Measurements from ENCODE around the gene TCHH.

TCHH gene

DNA sequence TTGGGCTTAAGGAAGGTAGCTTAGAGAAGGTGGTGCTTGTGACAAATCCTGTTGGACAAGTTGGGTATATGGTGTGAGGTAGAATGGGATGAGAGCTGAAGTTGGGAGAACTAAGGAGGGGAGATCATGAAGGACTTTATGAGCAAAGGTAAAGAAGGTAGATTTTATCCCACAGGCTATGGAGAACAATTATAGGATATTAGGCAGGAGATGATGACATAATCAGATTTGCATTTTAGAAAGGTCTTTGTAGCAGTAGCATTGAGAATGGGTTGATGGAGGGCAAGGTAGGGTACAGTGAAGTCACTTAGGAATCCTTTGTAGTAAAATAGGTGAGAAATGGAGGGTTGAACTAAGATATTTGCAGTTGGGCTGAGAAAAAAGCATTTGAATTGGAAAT, 14.9 kb upstream of the TCHH start:
- TF ChIP-seq, protein P1, sequence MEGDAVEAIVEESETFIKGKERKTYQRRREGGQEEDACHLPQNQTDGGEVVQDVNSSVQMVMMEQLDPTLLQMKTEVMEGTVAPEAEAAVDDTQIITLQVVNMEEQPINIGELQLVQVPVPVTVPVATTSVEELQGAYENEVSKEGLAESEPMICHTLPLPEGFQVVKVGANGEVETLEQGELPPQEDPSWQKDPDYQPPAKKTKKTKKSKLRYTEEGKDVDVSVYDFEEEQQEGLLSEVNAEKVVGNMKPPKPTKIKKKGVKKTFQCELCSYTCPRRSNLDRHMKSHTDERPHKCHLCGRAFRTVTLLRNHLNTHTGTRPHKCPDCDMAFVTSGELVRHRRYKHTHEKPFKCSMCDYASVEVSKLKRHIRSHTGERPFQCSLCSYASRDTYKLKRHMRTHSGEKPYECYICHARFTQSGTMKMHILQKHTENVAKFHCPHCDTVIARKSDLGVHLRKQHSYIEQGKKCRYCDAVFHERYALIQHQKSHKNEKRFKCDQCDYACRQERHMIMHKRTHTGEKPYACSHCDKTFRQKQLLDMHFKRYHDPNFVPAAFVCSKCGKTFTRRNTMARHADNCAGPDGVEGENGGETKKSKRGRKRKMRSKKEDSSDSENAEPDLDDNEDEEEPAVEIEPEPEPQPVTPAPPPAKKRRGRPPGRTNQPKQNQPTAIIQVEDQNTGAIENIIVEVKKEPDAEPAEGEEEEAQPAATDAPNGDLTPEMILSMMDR (IDR thresholded peaks at IDR 0.05; ENCODE audit: borderline replicate concordance, insufficient read depth, low read depth, low read length), result no peak
- no peak overlapping the region for H3K4me3 ChIP-seq (ENCODE audit: low read depth, low read length)

DNA sequence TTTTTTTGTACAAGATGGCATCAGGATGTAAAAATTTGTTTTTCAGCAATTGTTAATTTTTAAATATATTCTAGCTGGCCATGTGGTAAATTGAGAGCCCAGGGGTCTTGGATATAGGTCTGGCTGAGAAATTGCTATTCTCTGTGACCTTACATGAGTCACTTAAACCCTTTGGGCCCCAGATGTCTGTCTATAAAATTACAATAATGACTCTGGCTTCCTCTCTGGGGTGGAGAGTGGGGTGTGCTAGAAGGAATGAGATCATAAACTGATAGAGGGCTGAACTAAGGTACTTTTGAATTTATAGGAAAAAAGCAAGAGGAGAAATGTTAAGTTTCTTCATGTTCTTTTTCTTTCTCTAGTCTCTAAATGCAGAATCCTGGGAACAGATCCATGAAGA, 12.4 kb upstream of the TCHH start:
- TF ChIP-seq, protein P1 (IDR thresholded peaks at IDR 0.05; ENCODE audit: borderline replicate concordance, insufficient read depth, low read depth, low read length), result no peak
- H3K4me3 ChIP-seq (ENCODE audit: low read depth, low read length), result no peak overlapping the region

GRCh38 chr1:152125834-152126443, 10.7 kb upstream of the TCHH start:
- no peak overlapping the region for H3K4me3 ChIP-seq (ENCODE audit: low read depth, low read length)
- TF ChIP-seq, protein P1 (IDR thresholded peaks at IDR 0.05; ENCODE audit: borderline replicate concordance, insufficient read depth, low read depth, low read length), result no peak

GRCh38 chr1:152118915-152119314, 3.7 kb upstream of the TCHH start:
- H3K4me3 ChIP-seq (ENCODE audit: low read depth, low read length), result no peak overlapping the region
- TF ChIP-seq, protein P1 (IDR thresholded peaks at IDR 0.05; ENCODE audit: borderline replicate concordance, insufficient read depth, low read depth, low read length), result no peak

DNA sequence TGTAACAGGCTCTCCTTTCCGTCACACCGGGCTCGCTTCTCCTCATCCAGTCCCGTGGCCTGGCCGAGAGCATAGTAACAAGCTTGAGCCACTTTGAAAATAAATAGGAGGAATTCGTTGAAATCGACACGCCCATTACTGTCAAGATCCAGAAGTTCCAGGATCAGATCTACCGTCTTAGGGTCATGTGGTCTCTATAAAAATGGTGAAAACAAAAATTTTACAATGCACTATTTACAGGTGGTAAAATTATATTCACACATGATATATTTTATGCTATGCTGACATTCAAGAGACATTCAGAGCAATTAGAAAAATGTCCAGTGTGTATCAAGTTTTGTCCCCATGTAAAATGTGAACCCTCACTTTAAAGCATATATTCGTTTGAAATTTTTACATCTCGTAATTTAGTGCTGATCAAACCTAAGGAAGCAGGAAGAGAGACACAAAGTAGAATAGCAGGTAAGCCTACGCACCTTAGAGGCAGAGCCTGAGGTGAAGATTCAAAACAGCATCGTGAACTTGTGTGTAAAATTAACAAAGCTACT, 2.3 kb downstream of the TCHH start:
- TF ChIP-seq, protein P1 (IDR thresholded peaks at IDR 0.05; ENCODE audit: borderline replicate concordance, insufficient read depth, low read depth, low read length), result no peak
- H3K4me3 ChIP-seq (ENCODE audit: low read depth, low read length), result no peak overlapping the region

- TF ChIP-seq, protein P1 (IDR thresholded peaks at IDR 0.05; ENCODE audit: borderline replicate concordance, insufficient read depth, low read depth, low read length), result no peak
- no peak overlapping the region for H3K4me3 ChIP-seq (ENCODE audit: low read depth, low read length)
Observed at GRCh38 chr1:152112101-152112884, 3.0 kb downstream of the TCHH start.

Measured in GM12875 (cell line).